Uterus (tissue), 2 donors: ENCODE results near the gene TRIO.

Experiments
- POLR2A ChIP-seq, 2 donors: fragments of 450-650 bp; IDR thresholded peaks; one replicate each; pipeline ENCODE4 v1.6.1; 2016; ENCODE audit warnings: antibody characterized with exemption in 2 of 2, mild to moderate bottlenecking in 1 of 2, moderate library complexity in 1 of 2
- TF ChIP-seq, protein P1 (sequence below), 4 experiments: fragments of 200-600 bp in 2 of 4; fragments of 450-650 bp in 2 of 4; sonication (generic) in 2 of 4; IDR thresholded peaks; one replicate each; pipeline ENCODE4 v1.5.1; 2016 to 2019; ENCODE audit warnings: antibody characterized with exemption in 4 of 4, mild to moderate bottlenecking in 2 of 4, moderate library complexity in 1 of 4

DNA sequence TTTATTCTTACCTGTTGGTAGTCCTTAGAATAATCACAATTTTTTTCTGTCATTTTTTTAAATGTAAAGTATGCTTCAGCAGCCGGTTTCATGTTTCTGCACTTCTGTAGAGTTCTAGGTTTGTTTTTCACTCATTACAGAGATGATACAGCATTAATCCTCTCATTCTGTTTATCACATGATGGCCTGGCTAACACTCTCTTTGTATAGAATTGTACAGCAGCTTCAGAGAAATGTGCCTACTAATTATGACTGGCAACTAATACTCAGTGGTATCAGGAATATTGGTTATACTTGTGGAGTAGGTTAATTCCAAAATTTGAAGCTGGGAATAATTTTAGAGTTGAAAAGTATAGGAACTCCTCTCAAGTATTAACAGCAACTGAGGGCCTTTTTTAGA, 245.6 kb downstream of the TRIO start:
- TF ChIP-seq, protein P1, sequence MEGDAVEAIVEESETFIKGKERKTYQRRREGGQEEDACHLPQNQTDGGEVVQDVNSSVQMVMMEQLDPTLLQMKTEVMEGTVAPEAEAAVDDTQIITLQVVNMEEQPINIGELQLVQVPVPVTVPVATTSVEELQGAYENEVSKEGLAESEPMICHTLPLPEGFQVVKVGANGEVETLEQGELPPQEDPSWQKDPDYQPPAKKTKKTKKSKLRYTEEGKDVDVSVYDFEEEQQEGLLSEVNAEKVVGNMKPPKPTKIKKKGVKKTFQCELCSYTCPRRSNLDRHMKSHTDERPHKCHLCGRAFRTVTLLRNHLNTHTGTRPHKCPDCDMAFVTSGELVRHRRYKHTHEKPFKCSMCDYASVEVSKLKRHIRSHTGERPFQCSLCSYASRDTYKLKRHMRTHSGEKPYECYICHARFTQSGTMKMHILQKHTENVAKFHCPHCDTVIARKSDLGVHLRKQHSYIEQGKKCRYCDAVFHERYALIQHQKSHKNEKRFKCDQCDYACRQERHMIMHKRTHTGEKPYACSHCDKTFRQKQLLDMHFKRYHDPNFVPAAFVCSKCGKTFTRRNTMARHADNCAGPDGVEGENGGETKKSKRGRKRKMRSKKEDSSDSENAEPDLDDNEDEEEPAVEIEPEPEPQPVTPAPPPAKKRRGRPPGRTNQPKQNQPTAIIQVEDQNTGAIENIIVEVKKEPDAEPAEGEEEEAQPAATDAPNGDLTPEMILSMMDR (IDR thresholded peaks at IDR 0.05) = no peak
- no peak for TF ChIP-seq POLR2A (IDR thresholded peaks at IDR 0.05)
